ENCODE results near the gene BMPR2.
"Not testable (repeated sequence)": the region's sequence is repeated elsewhere in the genome, so short reads cannot be mapped to it uniquely, and the experiment has no call there.

Gene BMPR2

DNA sequence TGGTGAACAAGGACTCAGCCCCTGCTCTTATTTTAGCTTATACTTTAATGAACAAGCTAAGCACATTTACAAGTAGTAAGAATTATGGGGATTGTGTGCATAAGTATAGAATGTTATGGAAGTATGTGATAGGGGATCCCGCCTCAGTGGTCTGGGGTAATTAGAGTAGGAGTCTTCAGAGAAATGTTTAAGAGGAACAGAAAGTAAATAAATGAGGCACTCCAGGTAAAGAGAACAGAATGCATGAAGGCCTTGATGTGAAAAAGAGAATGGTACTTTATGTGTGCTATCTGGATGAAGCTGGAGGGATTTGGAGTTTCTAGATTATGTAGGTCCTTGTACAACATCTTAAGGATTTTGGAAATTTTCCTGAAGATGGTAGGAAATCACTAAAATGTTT is 76.6 kb downstream of the BMPR2 start:
- no peak for DNase-seq (ENCODE audit: low read depth)

DNA sequence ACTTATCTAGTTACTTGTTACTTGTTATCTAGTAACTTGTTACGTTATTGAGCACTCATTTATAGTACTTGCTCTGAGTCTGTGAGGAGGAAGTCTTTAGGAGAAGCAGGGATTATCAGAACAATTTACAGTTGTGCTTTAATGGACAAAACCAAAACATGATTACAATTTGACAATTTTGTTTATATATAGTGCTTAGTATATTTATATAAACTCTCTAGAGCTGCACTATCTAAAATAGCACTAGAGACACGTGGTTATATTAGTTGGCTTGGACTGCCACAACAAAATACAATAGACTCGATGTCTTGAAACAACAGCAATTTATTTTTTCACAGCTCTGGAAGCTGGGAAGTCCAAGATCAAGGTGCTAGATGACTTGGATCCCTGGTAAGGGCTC is 78.4 kb downstream of the BMPR2 start:
- DNase-seq (ENCODE audit: low read depth) = no peak

DNA sequence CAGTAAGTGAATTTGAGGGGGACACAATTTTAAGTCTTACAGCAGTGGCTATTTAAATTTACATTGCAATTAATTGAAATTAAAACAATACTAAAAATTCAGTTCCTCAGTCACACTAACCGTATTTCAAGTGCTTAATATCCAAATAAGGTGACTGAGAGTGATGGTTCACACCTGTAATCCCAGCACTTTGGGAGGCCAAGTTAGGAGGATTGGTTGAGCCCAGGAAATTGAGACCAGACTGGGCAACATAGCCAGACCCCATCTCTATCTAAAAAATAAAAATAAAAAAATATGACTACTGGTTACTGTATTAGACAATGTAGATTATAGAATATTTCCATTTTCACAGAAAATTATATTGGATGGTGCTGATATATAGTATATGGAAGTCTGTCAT is 79.0 kb downstream of the BMPR2 start:
- no peak for DNase-seq (ENCODE audit: low read depth)

DNA sequence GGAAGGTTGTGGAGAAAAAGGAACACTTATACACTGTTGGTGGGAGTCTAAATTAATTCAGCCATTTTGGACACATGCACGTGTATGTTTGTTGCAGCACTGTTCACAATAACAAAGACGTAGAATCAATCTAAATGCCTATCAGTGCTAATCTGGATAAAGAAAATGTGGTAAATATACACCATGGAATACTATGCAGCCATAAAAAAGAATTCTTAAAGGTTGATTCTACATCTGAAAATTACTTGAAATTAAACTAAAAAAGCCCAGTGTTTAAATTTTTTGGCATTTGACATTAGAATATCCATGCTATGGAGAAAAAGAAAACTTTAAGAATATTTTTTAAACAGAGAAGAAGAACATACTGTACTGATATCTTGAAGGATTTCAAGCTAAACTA is 84.0 kb downstream of the BMPR2 start:
- DNase-seq (ENCODE audit: low read depth) = no peak

DNA sequence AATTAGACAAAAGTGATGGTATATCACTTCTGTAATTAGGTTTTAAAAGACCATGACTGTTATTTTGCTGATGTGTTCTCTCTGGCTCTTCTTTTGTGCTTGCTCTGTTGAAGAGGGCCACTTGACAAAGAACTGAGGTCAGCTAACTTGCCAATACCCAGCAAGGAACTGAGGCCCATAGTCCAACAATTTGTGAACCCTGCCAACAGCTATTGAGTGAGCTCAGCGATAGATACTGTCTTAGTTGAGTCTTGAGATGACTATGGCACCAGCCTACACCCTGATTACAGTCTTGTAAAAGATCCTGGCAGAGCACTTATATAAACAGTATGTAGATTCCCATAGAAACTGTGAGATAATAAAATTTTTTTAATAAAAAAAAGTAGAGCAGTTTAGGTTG is 103.0 kb downstream of the BMPR2 start:
- no peak for DNase-seq (ENCODE audit: low read depth)

DNA sequence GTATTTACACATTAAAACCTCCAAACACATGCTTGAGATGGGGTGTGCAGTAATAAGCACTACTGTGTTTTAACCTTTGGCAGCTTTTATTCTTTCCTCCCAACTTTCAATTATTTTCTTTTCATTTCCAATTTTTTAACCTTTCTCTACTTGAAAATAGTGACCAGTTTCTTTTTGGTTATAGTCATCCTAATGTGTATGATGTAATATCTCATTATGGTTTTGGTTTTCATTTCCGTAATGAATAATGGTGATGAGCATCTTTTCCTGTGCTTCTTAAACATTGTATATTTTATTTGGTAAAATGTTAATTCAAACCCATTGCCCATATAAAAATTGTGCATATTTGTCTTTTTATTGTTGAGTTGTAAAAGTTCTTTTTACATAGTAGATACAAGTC is 103.5 kb downstream of the BMPR2 start:
- DNase-seq (ENCODE audit: low read depth) = no peak

DNA sequence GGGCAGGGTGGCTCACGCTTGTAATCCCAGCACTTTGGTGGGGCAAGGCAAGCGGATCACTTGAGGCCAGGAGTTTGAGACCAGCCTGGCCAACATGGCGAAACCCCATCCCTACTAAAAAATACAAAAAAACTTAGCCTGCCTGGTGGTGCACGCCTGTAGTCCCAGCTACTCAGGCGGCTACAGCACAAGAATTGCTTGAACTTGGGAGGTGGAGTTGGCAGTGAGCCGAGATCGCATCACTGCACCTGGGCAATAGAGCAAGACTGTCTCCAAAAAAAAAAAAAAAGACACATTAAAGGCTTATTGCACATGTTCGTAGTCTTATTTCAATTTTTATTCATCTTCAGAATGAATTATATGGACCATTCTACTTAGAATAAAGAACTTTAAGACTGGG is 110.2 kb downstream of the BMPR2 start:
- DNase-seq (ENCODE audit: low read depth) = no peak

DNA sequence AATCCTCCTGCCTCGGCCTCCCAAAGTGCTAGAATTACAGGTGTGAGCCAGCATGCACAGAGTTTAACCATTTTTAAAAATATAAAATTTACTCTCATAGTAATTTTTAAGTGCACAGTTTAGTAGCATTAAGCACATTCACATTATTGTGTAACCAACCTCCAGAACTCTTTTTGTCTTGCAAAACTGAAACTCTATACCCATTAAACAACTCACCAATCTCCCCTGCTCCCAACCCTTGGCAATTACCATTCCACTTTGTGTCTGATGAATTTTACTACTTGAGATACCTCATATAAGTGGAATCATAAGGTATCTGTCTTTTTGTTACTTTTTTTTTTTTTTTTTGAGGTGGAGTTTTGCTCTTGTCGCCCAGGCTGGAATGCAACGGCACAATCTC is 112.5 kb downstream of the BMPR2 start:
- DNase-seq (ENCODE audit: low read depth) = no peak

DNA sequence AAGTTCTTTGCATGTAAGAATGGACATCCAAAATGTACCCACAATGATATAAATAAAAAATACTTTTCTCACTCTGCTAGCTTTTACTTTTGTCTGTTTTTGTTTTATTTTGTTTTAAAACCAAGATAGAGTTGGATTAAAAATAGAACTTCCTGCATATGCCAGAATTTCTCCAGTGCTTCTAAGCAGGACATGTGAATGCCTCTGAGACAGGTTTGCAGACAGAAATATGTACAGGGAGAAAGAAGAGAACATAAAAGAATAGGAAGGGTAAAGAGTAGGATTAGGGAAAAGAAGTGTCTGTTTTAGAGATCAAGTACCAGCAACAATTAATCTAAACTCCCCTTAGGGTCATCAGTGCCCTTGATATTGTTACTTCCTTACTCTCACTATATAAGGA is 114.4 kb downstream of the BMPR2 start:
- no peak for DNase-seq (ENCODE audit: low read depth)

DNA sequence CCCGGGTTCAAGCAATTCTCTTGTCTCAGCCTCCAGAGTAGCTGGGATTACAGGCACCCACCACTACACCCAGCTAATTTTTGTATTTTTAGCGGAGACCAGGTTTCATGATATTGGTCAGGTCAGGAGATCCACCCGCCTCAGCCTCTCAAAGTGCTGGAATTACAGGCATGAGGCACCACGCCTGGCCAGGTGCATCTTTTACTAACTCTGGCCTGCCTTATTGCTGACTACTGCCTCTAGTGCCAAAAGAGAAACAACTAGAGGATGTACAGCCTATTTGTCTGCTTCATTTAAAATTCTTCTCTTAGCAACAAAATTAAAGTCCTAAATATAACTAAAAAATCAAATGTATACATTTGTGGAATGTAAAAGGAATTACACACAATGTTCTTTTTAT is 115.4 kb downstream of the BMPR2 start:
- no peak for DNase-seq (ENCODE audit: low read depth)

DNA sequence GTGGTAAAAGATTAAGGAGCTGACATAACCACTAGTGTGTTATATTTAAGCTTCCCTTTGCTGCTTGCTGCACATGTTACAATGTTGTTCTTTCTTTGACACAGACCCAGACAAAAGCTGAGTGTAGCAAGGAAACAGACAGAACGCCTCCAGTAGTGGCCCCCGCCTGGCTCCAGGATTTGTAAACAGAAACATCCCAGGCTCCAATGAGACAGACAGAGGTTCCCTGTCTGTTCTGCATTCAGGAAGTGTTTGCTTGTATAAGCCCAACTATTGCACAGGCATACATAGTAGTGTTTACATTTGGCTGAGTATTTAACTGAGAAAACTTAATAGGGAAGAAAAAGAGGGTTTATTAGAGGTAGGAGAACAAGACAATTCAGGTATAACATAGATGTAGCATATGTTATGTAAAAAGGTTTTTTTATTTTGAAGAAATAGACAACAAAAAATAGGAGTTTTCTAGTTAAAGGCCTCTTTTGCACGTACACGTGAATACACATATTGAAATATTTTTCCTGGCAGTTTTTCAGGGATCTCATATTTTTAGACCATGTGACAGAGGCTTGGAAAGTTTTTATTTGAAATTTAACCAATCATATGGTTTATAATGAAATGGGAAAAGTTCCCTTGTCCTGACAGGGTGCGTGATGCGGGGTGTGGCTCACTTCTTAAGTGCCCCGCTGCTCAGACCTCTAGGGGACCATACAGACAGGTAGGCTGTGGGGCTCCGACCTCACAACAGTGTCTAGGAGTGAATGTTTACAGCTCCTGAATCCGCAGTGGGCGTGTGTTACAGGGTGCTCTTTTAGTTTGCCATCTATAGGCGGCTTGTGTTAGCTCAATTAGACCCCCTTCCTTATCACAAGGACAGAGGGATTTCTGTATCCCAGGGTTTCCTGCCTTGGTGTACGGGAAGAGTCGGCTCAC is 118.4 kb downstream of the BMPR2 start:
- no peak for DNase-seq (ENCODE audit: low read depth)

DNA sequence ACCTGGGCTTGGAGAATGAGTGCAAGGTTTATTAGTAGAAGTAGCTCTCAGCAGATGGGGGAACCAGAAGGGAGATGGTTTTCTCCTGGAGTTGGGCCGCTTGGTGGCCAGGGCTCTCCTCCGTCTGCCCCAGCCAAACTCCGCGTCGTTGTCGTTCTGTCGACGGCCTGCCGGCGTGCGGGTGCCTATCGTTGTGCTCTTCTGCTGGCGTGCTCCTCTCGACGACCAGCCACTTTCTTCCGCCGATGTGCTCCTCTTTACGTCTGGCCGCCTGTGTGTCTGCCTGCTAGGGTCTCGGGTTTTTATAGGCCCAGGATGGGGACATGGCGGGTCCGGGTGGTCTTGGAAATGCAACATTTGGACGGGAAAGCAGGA is 119.1 kb downstream of the BMPR2 start:
- no peak for DNase-seq (ENCODE audit: low read depth)

DNA sequence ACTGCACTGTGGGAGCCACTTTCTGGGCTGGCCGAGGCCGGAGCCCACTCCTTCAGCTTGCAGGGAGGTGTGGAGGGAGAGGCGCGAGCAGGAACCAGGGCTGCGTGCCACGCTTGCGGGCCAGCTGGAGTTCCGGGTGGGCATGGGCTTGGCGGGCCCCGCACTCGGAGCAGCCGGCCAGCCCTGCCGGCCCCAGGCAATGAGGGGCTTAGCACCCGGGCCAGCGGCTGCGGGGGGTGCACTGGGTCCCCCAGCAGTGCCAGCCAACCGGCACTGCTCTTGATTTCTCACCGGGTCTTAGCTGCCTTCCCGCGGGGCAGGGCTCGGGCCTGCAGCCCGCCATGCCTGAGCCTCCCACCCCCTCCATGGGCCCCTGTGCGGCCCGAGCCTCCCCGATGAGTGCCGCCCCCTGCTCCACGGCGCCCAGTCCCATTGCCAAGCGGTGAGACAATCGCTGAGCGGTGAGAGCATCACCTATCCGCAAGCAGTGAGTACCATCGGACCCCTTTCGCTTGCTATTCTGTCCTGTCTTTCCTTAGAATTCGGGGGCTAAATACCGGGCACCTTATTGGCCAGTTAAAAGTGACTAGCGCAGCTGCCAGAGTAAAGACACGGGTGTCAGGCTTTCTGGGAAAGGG is 120.8 kb downstream of the BMPR2 start:
- not testable (repeated sequence) for DNase-seq (ENCODE audit: low read depth)

DNA sequence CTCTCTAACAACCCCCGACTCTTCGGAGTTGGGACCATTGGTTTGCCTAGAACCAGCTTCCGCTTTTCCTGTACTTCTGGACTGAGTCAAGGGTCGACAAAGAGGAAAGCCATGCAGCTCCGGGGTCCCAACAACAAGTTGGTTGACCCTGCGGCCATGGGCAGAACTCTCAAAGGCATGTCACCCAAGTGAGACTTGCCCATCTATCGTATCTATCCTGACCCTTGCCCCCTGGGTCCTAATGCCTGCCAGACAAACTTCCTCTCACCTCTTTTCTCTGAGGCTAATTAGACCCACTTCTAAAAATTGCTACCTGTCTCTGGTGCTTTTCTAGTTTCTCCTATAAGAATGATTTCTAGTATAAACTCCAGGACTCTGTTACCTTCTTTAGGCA is 121.3 kb downstream of the BMPR2 start:
- DNase-seq (ENCODE audit: low read depth) = not testable (repeated sequence)

DNA sequence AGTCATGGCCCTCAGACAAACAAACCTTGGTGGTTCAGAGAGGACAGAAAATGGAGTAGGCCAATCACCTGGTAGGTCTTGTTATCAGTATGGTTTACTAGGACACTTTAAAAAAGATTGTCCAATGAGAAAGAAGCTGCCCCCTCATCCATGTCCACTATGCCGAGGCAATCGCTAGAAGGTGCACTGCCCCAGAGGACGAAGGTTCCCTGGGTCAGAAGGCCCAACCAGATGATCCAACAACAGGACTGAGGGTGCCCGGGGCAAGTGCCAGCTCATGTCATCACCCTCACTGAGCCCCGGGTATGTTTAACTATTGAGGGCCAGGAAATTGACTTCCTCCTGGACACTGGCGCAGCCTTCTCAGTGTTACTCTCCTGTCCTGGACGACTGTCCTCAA is 123.7 kb downstream of the BMPR2 start:
- DNase-seq (ENCODE audit: low read depth) = not testable (repeated sequence)

DNA sequence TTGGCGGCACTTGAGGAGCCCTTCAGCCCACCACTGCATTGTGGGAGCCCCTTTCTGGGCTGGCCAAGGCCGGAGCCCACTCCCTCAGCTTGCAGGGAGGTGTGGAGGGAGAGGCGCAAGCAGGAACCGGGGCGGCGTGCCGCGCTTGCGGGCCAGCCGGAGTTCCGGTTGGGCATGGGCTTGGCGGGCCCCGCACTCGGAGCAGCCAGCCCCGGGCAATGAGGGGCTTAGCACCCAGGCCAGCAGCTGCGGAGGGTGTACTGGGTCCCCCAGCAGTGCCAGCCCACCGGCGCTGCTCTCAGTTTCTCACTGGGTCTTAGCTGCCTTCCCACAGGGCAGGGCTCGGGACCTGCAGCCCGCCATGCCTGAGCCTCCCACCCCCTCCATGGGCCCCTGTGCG is 127.1 kb downstream of the BMPR2 start:
- not testable (repeated sequence) for DNase-seq (ENCODE audit: low read depth)

DNA sequence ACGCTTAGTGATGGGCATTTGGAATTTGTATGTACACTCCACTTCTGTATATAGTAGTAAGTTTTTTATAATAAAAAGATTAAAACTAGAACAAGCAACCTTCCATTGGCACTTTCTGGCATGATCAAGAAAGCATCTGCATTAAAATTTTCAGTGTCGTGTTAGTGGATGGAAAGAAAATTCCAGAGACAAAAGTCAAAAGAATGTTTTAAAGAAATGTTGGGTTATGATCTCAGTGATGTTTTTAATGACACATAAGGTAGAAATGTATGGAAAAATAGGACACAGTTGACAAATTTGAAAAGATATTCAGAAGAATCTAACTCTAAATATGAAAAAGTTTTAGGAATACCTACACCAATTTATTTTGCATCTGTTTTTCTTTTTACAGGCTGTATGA is 132.6 kb downstream of the BMPR2 start:
- DNase-seq (ENCODE audit: low read depth) = no peak

DNA sequence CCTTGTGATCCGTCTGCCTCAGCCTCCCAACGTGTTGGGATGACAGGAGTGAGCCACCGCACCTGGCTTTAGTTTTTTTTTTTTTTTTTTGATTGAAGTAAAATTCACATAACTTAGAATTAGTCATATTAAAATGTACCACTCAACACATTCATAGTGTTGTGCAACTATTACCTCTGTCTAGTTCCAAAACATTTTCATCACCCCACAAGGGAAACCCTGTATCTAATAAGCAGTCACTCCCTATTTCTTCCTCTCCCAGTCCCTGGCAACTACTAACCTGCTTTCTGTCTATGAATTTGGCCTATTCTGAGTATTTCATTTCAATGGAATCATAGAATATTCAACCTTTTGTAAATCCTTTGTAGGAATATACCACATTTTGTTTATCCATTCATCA is 134.8 kb downstream of the BMPR2 start:
- DNase-seq (ENCODE audit: low read depth) = no peak

DNA sequence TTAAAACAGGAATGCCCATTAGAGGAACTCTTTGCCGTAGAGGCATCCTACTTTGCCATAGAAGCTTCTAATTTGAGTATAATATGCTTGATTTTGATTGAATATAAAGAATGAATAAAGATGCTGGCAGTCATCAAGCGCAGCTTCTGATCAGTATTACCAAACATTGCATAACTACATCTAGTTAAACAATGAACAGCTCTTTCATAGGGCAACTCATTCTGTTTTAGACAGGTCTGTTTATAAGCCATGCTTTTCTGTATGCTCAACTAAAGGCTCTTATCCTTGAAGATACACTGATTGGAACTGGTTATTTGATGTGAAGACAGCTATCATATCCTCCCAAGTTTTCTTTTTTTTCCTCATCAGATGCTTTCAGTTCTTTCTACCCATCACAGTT is 136.0 kb downstream of the BMPR2 start:
- DNase-seq (ENCODE audit: low read depth) = no peak

DNA sequence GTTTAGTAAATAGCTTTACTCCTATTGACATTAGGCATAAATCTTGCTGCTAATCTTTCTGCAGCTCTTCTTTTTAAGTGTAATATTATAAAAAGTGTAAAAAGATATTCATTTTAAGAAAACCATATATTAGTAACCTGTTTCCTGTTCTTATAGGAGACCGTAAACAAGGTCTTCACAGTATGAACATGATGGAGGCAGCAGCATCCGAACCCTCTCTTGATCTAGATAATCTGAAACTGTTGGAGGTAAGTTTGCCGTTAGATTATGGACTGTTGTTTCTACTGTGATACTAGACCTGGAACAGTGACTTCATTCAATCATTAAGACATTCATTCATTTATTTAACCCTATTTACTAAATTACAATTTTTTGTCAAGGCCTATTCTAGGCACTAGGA is 138.6 kb downstream of the BMPR2 start:
- no peak for DNase-seq (ENCODE audit: low read depth)

DNA sequence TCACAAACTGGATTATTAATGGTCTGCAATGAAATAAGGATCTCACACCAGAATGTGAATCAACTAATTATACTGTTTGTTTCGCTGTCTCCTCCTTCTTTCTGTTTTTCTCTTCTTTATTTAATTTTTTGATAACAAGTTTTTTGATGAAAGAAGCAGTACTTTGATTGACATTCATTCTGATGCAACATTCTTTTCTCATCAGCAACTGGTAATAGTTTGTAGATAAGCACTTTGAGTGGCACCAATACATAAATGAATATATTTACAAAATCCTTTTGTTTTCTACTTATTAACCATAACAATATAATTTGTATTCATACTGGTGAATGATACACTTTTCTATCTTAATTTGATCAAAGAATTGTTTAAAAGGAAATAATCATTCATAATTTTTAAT is 143.3 kb downstream of the BMPR2 start:
- no peak for DNase-seq (ENCODE audit: low read depth)

DNA sequence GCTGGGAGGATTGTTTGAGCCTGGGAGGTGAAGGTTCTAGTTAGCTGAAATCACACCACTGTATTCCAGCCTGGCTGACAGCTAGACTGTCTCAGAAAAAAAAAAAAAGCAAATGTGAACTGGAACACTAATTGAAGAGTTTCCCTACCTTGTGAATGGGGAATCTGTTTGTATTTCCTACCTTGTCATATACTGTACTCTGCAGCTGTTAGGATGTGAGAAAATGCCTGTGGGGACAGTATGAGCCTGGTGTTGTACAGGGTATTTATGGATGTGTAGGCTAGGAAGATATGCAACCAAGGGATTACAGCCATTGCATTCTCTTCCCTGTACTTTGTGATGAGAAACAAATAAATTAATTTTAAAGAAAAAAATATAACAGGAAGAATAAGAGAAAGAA is 145.3 kb downstream of the BMPR2 start:
- DNase-seq (ENCODE audit: low read depth) = no peak

DNA sequence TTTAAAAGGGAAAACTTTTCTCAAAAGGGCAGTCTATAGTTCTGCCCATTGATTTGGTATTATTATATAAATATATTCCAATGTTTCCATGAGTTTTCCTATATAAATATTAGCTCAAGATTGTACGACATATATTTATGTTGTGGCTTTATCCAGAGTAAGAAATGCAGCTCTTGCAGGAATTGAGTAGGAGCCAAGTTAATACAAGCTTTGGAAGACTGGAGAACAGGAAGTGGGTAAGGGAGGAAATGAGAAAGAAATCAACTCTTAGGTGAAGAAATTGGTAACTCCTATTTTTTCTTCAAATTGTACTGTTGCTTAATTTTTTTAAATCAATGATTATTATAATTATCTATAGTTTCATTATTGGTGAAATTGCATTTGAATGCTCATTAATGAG is 153.3 kb downstream of the BMPR2 start:
- no peak for DNase-seq (ENCODE audit: low read depth)

DNA sequence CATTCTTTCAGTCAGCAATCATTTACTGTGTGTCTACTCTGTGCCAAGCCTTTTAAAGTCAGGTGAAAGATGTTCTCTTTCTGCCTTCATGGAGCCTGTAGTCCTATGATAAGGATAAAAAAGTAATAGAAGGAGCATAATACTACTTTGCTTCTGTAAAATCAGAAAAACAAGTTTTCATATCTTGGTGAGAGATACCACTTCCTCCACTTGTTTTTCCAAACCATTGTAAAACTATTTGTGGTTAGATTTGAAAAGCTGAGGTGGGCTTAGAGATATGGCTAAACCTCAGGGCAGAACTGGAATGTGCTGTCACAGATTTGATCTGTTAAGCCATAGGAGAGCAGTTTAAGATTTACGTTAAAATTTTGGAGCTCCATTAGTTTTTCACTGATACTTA is 153.9 kb downstream of the BMPR2 start:
- no peak for DNase-seq (ENCODE audit: low read depth)

Data from activated T-helper 9 cell treated with anti-CD3 and anti-CD28 coated beads, Interleukin-2, amount 50 U/mL, for 16 hours (primary cell).